K562 (cell line): ENCODE data around the gene MED14.

ENCODE experiments used
- ARNT ChIP-seq, 2 experiments: fragments of 450-650 bp; IDR thresholded peaks; 2 replicates each; pipeline ENCODE4 v1.6.1; 2016; ENCODE audit warnings: mild to moderate bottlenecking in 1 of 2
- HIVEP1 ChIP-seq: fragments of 250-450 bp; sonication (Bioruptor Pico); IDR thresholded peaks from 2 replicates; pipeline ENCODE4 v1.4.0; 2020; ENCODE audit warnings: mild to moderate bottlenecking
- RCOR1 ChIP-seq, 2 experiments: IDR thresholded peaks; 2 replicates each; pipeline ENCODE4 v1.6.1; 2012; ENCODE audit warnings: low read depth in 2 of 2, low read length in 2 of 2, borderline replicate concordance in 1 of 2, improper control_type of control experiment in 1 of 2
- RNF2 ChIP-seq: sonication (generic); IDR thresholded peaks from 2 replicates; pipeline ENCODE4 v1.6.1; 2016
- SIN3A ChIP-seq, 2 experiments: fragments of 150-350 bp in 1 of 2; IDR thresholded peaks; 2 replicates each; pipeline ENCODE4 v1.6.1; 2011 to 2016; ENCODE audit warnings: borderline replicate concordance in 2 of 2, low read depth in 2 of 2, low read length in 2 of 2, mild to moderate bottlenecking in 2 of 2, moderate library complexity in 2 of 2; ENCODE audit not compliant: control insufficient read depth in 1 of 2
- TAF1 ChIP-seq: IDR thresholded peaks from 2 replicates; pipeline ENCODE4 v1.6.1; 2011; ENCODE audit warnings: mild to moderate bottlenecking, low read length, moderate library complexity; ENCODE audit not compliant: insufficient read depth, control insufficient read depth, severe bottlenecking; ENCODE audit errors: extremely low read depth
- WHSC1 ChIP-seq: IDR thresholded peaks from one replicate; pipeline ENCODE4 v1.6.1; 2012; ENCODE audit warnings: low read length, control low read depth, inconsistent platforms
- YY1 ChIP-seq, 3 experiments: IDR thresholded peaks; 2 replicates each; pipeline ENCODE4 v1.6.1; 2011; ENCODE audit warnings: low read length in 2 of 3, mild to moderate bottlenecking in 2 of 3, moderate library complexity in 2 of 3, borderline replicate concordance in 1 of 3, control low read depth in 1 of 3, low read depth in 1 of 3; ENCODE audit not compliant: insufficient read depth in 3 of 3, insufficient replicate concordance in 2 of 3, control insufficient read depth in 1 of 3, insufficient read length in 1 of 3; ENCODE audit errors: extremely low read depth in 1 of 3
- ZNF766 ChIP-seq: fragments of 200-800 bp; sonication (Bioruptor generic); conservative IDR thresholded peaks from 2 replicates; pipeline ENCODE4 v1.6.1; 2016; ENCODE audit warnings: missing genetic modification characterization, missing compliant biosample characterization
- TF ChIP-seq, protein P1 (sequence below): fragments of 250-450 bp; sonication (Bioruptor Pico); IDR thresholded peaks from 2 replicates; pipeline ENCODE4 v1.9.0; 2021; ENCODE audit warnings: mild to moderate bottlenecking, inconsistent platforms
- TF ChIP-seq, protein P2 (sequence below), 3 experiments: IDR thresholded peaks in 2 of 3; conservative IDR thresholded peaks in 1 of 3; 2 replicates each; pipeline ENCODE4 v1.5.1; 2011 to 2012; ENCODE audit warnings: low read length in 3 of 3, mild to moderate bottlenecking in 3 of 3, control low read depth in 2 of 3, improper control_type of control experiment in 1 of 3, inconsistent platforms in 1 of 3, low read depth in 1 of 3, mixed read lengths in 1 of 3, moderate library complexity in 1 of 3; ENCODE audit not compliant: insufficient read depth in 2 of 3
- TF ChIP-seq, protein P3 (sequence below): sonication (generic); formaldehyde crosslinking; IDR thresholded peaks from 2 replicates; pipeline ENCODE4 v1.9.0; 2022; ENCODE audit warnings: mild to moderate bottlenecking, missing genetic modification reagents

DNA sequence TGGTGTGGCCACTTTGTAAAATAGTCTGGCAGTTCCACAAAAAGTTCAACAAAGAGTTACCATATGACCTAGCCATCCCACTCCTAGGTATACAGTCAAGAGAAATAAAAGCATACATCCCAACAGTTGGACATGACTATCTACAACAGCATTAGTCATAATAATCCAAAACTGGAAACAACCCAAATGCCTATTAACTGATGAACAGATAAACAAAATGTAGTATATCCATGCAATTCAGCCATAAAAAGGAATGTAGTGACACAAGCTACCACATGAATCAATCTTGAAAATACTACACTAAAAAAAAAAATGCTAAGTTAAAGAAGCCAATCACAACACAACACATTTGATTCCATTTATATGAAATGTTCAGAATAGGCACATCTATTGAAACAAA lies 16.1 kb downstream of the MED14 start:
- TF ChIP-seq SIN3A (IDR thresholded peaks at IDR 0.05; ENCODE audit: borderline replicate concordance in 2 of 2, control insufficient read depth in 1 of 2, low read depth in 2 of 2, low read length in 2 of 2), result no peak
- no peak for TF ChIP-seq RCOR1 (IDR thresholded peaks at IDR 0.05; ENCODE audit: borderline replicate concordance in 1 of 2, low read depth in 2 of 2, low read length in 2 of 2)
- no peak for TF ChIP-seq HIVEP1 (CRISPR knock-in tag)
- TF ChIP-seq, protein P1, sequence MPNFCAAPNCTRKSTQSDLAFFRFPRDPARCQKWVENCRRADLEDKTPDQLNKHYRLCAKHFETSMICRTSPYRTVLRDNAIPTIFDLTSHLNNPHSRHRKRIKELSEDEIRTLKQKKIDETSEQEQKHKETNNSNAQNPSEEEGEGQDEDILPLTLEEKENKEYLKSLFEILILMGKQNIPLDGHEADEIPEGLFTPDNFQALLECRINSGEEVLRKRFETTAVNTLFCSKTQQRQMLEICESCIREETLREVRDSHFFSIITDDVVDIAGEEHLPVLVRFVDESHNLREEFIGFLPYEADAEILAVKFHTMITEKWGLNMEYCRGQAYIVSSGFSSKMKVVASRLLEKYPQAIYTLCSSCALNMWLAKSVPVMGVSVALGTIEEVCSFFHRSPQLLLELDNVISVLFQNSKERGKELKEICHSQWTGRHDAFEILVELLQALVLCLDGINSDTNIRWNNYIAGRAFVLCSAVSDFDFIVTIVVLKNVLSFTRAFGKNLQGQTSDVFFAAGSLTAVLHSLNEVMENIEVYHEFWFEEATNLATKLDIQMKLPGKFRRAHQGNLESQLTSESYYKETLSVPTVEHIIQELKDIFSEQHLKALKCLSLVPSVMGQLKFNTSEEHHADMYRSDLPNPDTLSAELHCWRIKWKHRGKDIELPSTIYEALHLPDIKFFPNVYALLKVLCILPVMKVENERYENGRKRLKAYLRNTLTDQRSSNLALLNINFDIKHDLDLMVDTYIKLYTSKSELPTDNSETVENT, result no peak
- TF ChIP-seq, protein P2, sequence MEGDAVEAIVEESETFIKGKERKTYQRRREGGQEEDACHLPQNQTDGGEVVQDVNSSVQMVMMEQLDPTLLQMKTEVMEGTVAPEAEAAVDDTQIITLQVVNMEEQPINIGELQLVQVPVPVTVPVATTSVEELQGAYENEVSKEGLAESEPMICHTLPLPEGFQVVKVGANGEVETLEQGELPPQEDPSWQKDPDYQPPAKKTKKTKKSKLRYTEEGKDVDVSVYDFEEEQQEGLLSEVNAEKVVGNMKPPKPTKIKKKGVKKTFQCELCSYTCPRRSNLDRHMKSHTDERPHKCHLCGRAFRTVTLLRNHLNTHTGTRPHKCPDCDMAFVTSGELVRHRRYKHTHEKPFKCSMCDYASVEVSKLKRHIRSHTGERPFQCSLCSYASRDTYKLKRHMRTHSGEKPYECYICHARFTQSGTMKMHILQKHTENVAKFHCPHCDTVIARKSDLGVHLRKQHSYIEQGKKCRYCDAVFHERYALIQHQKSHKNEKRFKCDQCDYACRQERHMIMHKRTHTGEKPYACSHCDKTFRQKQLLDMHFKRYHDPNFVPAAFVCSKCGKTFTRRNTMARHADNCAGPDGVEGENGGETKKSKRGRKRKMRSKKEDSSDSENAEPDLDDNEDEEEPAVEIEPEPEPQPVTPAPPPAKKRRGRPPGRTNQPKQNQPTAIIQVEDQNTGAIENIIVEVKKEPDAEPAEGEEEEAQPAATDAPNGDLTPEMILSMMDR (IDR thresholded peaks at IDR 0.05 in 2 of 3, conservative IDR thresholded peaks at IDR 0.05 in 1 of 3; ENCODE audit: insufficient read depth in 2 of 3, low read depth in 1 of 3, low read length in 3 of 3), result no peak
- TF ChIP-seq RNF2, result no peak
- no peak for TF ChIP-seq ZNF766 (CRISPR knock-in tag)
- no peak for TF ChIP-seq ARNT (IDR thresholded peaks at IDR 0.05)
- no peak for TF ChIP-seq YY1 (IDR thresholded peaks at IDR 0.05; ENCODE audit: borderline replicate concordance in 1 of 3, control insufficient read depth in 1 of 3, extremely low read depth in 1 of 3, insufficient read depth in 3 of 3, insufficient read length in 1 of 3, insufficient replicate concordance in 2 of 3, low read depth in 1 of 3, low read length in 2 of 3)
- TF ChIP-seq, protein P3, sequence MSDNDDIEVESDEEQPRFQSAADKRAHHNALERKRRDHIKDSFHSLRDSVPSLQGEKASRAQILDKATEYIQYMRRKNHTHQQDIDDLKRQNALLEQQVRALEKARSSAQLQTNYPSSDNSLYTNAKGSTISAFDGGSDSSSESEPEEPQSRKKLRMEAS (CRISPR knock-in tag), result no peak
- TF ChIP-seq WHSC1, result no peak
- TF ChIP-seq TAF1, result no peak
